Upper lobe of right lung (tissue), 1 donor: ENCODE measurements around the gene HOXD4. TPM values are rescaled to one million over a fixed set of nuclear protein-coding genes. Genes with fewer than 3 reads are reported as not detected.

ENCODE experiments used
- ATAC-seq: fragments of 200-7000 bp; cut with Tn5 transposase; one replicate; pipeline ENCODE4 v1.9.1; 2020; ENCODE audit warnings: mild to moderate bottlenecking, moderate library complexity
- DNase-seq: peaks from one replicate; pipeline ENCODE4 v3.0.0-alpha.2; 2020
- H3K27ac ChIP-seq: fragments of 200-600 bp; one replicate; pipeline ENCODE4 v1.8.0; 2022
- H3K27me3 ChIP-seq: fragments of 200-600 bp; one replicate; pipeline ENCODE4 v1.8.0; 2022; ENCODE audit warnings: mild to moderate bottlenecking
- H3K36me3 ChIP-seq: fragments of 200-600 bp; one replicate; pipeline ENCODE4 v1.8.0; 2022
- H3K4me1 ChIP-seq: fragments of 200-600 bp; one replicate; pipeline ENCODE4 v1.8.0; 2022
- H3K4me3 ChIP-seq: fragments of 200-600 bp; one replicate; pipeline ENCODE4 v1.8.0; 2022; ENCODE audit warnings: mild to moderate bottlenecking
- H3K9me3 ChIP-seq: fragments of 200-600 bp; one replicate; pipeline ENCODE4 v1.8.0; 2022
- CTCF ChIP-seq: fragments of 200-600 bp; IDR thresholded peaks from one replicate; pipeline ENCODE4 v1.8.0; 2022; ENCODE audit warnings: antibody characterized with exemption
- intact Hi-C: fragments of 100-400 bp; cut with DNase I; formaldehyde crosslinking; loops from one replicate; pipeline ENCODE4 v1.11.0; 2022
- total RNA-seq: library from RNA; stranded (reverse); fragmentation: NEBNext Ultra II Directional; extraction: Animal tissue kit (Norgen Biotek cat#: 25700); gene quantifications from one replicate; pipeline ENCODE4 v1.2.1, GENCODE V29; 2021
- donor health status: DM: no; HTN: yes; CAD: no; lungs with severe emphysema.

The HOXD4 gene
- total RNA-seq, 1 donor from 2014 or later, result 0.84 TPM

GRCh38 chr2:176148751-176149421 lies 2.5 kb upstream of the HOXD4 start:
- ATAC-seq (no peak), DNase-seq (no peak)
- no peak overlapping the region for H3K27ac ChIP-seq

GRCh38 chr2:176149481-176149938 lies 1.8 kb upstream of the HOXD4 start:
- Histone ChIP-seq H3K4me1 (no peaks in the 10 kb centered on the region), H3K27ac (no peak overlapping the region), H3K9me3 (no peaks in the 10 kb centered on the region), H3K27me3 (peaks cover 98% of the 10 kb centered on the region), H3K4me3 (no peak overlapping the region), H3K36me3 (no peaks in the 10 kb centered on the region)
- intact Hi-C loops, result no loop called here
- TF ChIP-seq CTCF, result no peak
- no peak for ATAC-seq
- no peak for DNase-seq

More at GRCh38 chr2:176148751-176149421, 2.5 kb upstream of the HOXD4 start:
- intact Hi-C loops, result no loop called here
- Histone ChIP-seq H3K4me1 (no peaks in the 10 kb centered on the region), H3K4me3 (no peak overlapping the region), H3K36me3 (no peaks in the 10 kb centered on the region), H3K9me3 (no peaks in the 10 kb centered on the region), H3K27me3 (peaks cover 95% of the 10 kb centered on the region)
- TF ChIP-seq CTCF, result no peak

GRCh38 chr2:176149939-176150583 lies 1.3 kb upstream of the HOXD4 start:
- Histone ChIP-seq H3K27ac (no peak overlapping the region), H3K4me3 (no peak overlapping the region), H3K36me3 (no peaks in the 10 kb centered on the region), H3K27me3 (peaks cover 99% of the 10 kb centered on the region), H3K9me3 (no peaks in the 10 kb centered on the region), H3K4me1 (no peaks in the 10 kb centered on the region)
- intact Hi-C loops, result no loop called here
- TF ChIP-seq CTCF, result no peak
- no peak for DNase-seq
- ATAC-seq, result no peak

- Histone ChIP-seq H3K9me3 (no peaks in the 10 kb centered on the region), H3K4me1 (no peaks in the 10 kb centered on the region), H3K27ac (no peak overlapping the region), H3K27me3 (peaks cover 99% of the 10 kb centered on the region), H3K4me3 (no peak overlapping the region), H3K36me3 (no peaks in the 10 kb centered on the region)
- DNase-seq (peak; percentile 49), ATAC-seq (no peak)
- intact Hi-C loops, result no loop called here
- no peak for TF ChIP-seq CTCF
Measured at GRCh38 chr2:176150584-176151441, 537 bp upstream of the HOXD4 start.

GRCh38 chr2:176152350-176153181 lies 1.2 kb downstream of the HOXD4 start:
- intact Hi-C loops, result no loop called here
- H3K9me3 ChIP-seq, result no peaks in the 10 kb centered on the region
- peaks cover 99% of the 10 kb centered on the region for H3K27me3 ChIP-seq
- DNase-seq (no peak), ATAC-seq (no peak)
- no peak overlapping the region for H3K27ac ChIP-seq
- no peak for TF ChIP-seq CTCF
- H3K4me1 ChIP-seq, result no peaks in the 10 kb centered on the region
- H3K4me3 ChIP-seq, result no peak overlapping the region
- H3K36me3 ChIP-seq, result no peaks in the 10 kb centered on the region
